Heart right ventricle (tissue), 16 donors: ENCODE measurements around the gene RIMBP2. TPM values are rescaled to one million over a fixed set of nuclear protein-coding genes. Genes with fewer than 3 reads are reported as not detected.

Experiments used
- ATAC-seq, 8 donors: fragments of 200-7000 bp; cut with Tn5 transposase; one replicate each; pipeline ENCODE4 v1.9.1; 2020; ENCODE audit warnings: mild to moderate bottlenecking in 8 of 8, moderate library complexity in 8 of 8, moderate number of reproducible peaks in 1 of 8
- DNase-seq, 2 donors: peaks; one replicate each; pipeline ENCODE4 v3.0.0-alpha.2; 2020
- H3K27ac ChIP-seq, 10 donors: fragments of 200-600 bp; sonication (generic) in 2 of 10; one replicate each; pipeline versions ENCODE4 v1.5.0 to v1.8.0; 2020 to 2022; ENCODE audit warnings: mild to moderate bottlenecking in 3 of 10
- H3K27me3 ChIP-seq, 7 donors: fragments of 200-600 bp; one replicate each; pipeline ENCODE4 v1.8.0; 2021 to 2022; ENCODE audit warnings: mild to moderate bottlenecking in 2 of 7
- H3K36me3 ChIP-seq, 9 donors: fragments of 200-600 bp; sonication (generic) in 1 of 9; one replicate each; pipeline versions ENCODE4 v1.5.0 to v1.8.0; 2020 to 2022; ENCODE audit warnings: mild to moderate bottlenecking in 2 of 9
- H3K4me1 ChIP-seq, 9 donors: fragments of 200-600 bp; sonication (generic) in 1 of 9; one replicate each; pipeline versions ENCODE4 v1.5.0 to v1.8.0; 2020 to 2022; ENCODE audit warnings: mild to moderate bottlenecking in 4 of 9
- H3K4me3 ChIP-seq, 10 donors: fragments of 200-600 bp; sonication (generic) in 2 of 10; one replicate each; pipeline versions ENCODE4 v1.5.0 to v1.8.0; 2020 to 2022; ENCODE audit warnings: mild to moderate bottlenecking in 7 of 10, moderate library complexity in 2 of 10
- H3K9me3 ChIP-seq, 11 donors: fragments of 200-600 bp in 10 of 11; sonication (generic) in 2 of 11; one replicate each; pipeline versions ENCODE4 v1.5.0 to v1.8.0; 2013 to 2022; ENCODE audit warnings: mild to moderate bottlenecking in 2 of 11, control low read depth in 1 of 11, moderate library complexity in 1 of 11
- WGBS, 2 donors: extraction: QIAGEN DNeasy Blood & Tissue Kit; methylation state at CpG; one replicate each; pipeline ENCODE4 v1.1.7; 2013; ENCODE audit warnings: inconsistent platforms in 1 of 2; 5-methylcytosine and 5-hydroxymethylcytosine counted together
- intact Hi-C, 10 donors: fragments of 100-400 bp; cut with DNase I; formaldehyde crosslinking; loops; one replicate each; pipeline versions ENCODE4 v1.11.1 to v1.14.2; 2022
- polyA plus RNA-seq, 2 donors: library from polyadenylated mRNA; stranded (reverse); fragments of 200-250 nt; gene quantifications; one replicate each; pipeline ENCODE4 v1.2.3, GENCODE V29; 2013
- total RNA-seq, 10 donors: library from RNA; stranded (reverse); fragmentation: NEBNext Ultra II Directional in 3 of 10; extraction: Animal tissue kit (Norgen Biotek cat#: 25700) in 3 of 10; gene quantifications; one replicate each; pipeline versions ENCODE4 v1.2.1 to v1.2.4, GENCODE V29; 2021 to 2023
- TF ChIP-seq, protein P1 (sequence below), 9 donors: fragments of 200-600 bp; sonication (generic) in 2 of 9; IDR thresholded peaks; one replicate each; pipeline versions ENCODE4 v1.5.0 to v1.8.0; 2021 to 2022; ENCODE audit warnings: antibody characterized with exemption in 9 of 9, mild to moderate bottlenecking in 5 of 9, moderate library complexity in 1 of 9
- donor health status: Arrhythmogenic right ventricular cardiomyopathy.
- donor health status: ischemic (EF 13 %, LVEDD 7.1; RV severe dilation, severe dysfunction).
- donor health status: healthy with polysubstance abuse.
- donor health status: DM: no; HTN: yes; CAD: no.
- donor health status: DM: no; HTN: no; CAD: no.
- donor health status: ischemic (EF 25% LVEDD 6.9; RV normal size, moderate dysfunction).
- donor health status: ischemic (EF 25% LVEDD 5.7; RV mildly dilated, moderate dysfunction).
- donor health status: healthy.
- donor health status: DM: yes; HTN: yes; CAD: no.
- donor health status: Ischemic cardiomyopathy.
- donor health status: ischemic (EF 35%, LVEDD 5.7; RV mildly dilated, moderate dysfunction).
- donor health status: nonischemic (EF 11% LVEDD 7.7; RV severe dilation, severe dysfunction).
- donor health status: DM: yes; HTN: yes; CAD: no.
- donor health status: PGD.
- donor health status: ischemic (EF 29% LVEDD 5.4; RV normal size, mild dysfunction).
- donor health status: nonischemic (EF 23%, LVEDD 6.1; RV moderate dilation, normal function).

Gene RIMBP2
- total and polyA plus RNA-seq, 12 donors, result 0.01 to 0.17 (median 0.05) TPM; not detected in 9

DNA sequence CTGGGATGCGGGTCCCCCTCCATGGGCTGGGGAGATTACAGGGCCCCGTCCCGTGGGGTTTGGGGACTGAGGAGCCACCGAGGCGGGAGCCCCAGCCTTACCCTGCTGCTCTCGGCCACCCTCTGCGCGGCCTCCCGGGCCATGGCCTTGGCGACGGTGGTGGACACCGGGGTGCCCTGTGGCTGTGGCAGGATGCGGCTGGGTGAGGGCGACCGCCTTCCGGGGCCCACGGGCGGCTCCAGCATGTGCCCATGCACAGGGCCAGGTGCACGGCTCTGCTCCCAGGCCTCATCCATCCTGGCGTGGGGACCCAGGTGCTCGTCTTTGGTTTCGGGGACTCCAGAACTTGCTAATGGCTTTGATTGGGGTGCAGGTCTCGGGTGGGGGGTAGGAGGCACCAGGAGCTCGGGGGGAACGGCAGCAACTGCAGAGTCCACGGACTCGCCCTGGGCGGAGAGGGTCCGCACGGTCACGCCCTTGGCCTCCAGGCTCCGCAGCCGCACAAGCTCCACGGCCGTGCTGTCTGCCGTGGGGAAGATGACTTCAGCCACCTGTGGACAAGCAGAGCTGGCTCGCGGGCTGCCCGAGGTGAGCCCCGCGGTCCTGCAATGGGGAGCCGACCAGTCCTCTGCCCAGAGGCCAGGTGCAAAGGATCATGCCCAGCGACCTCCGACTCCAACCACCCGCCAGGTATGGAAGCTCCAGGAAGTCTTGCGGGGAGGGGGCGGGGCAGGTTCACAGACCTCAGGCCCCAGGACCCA, 279.2 kb downstream of the RIMBP2 start:
- Histone ChIP-seq H3K36me3 (no peaks in the 10 kb centered on the region), H3K27me3 (no peaks in the 10 kb centered on the region), H3K9me3 (peaks cover 0 to 25% (median 0%) of the 10 kb centered on the region in 11 donors), H3K4me1 (no peaks in the 10 kb centered on the region), H3K27ac (no peak overlapping the region), H3K4me3 (no peak overlapping the region)
- TF ChIP-seq, protein P1, sequence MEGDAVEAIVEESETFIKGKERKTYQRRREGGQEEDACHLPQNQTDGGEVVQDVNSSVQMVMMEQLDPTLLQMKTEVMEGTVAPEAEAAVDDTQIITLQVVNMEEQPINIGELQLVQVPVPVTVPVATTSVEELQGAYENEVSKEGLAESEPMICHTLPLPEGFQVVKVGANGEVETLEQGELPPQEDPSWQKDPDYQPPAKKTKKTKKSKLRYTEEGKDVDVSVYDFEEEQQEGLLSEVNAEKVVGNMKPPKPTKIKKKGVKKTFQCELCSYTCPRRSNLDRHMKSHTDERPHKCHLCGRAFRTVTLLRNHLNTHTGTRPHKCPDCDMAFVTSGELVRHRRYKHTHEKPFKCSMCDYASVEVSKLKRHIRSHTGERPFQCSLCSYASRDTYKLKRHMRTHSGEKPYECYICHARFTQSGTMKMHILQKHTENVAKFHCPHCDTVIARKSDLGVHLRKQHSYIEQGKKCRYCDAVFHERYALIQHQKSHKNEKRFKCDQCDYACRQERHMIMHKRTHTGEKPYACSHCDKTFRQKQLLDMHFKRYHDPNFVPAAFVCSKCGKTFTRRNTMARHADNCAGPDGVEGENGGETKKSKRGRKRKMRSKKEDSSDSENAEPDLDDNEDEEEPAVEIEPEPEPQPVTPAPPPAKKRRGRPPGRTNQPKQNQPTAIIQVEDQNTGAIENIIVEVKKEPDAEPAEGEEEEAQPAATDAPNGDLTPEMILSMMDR (IDR thresholded peaks at IDR 0.05), result no peak
- ATAC-seq, result no peak
- 95 to 96% methylated on average over 47 of the region's 47 CpGs for WGBS, 2 donors
- intact Hi-C loops, result no loop called here
- no peak for DNase-seq

- H3K27ac ChIP-seq, result no peak overlapping the region
- H3K36me3 ChIP-seq, result no peaks in the 10 kb centered on the region
- peaks cover 0 to 21% (median 0%) of the 10 kb centered on the region in 11 donors for H3K9me3 ChIP-seq
- TF ChIP-seq, protein P1 (IDR thresholded peaks at IDR 0.05), result no peak
- no peak for ATAC-seq
- intact Hi-C loops, result no loop called here
- H3K4me3 ChIP-seq, result no peak overlapping the region
- no peaks in the 10 kb centered on the region for H3K4me1 ChIP-seq
- DNase-seq, result no peak
- no peaks in the 10 kb centered on the region for H3K27me3 ChIP-seq
- 89% methylated on average over 17 of the region's 17 CpGs for WGBS, 2 donors
Measured at GRCh38 chr12:130435826-130436225, 280.3 kb downstream of the RIMBP2 start.

DNA sequence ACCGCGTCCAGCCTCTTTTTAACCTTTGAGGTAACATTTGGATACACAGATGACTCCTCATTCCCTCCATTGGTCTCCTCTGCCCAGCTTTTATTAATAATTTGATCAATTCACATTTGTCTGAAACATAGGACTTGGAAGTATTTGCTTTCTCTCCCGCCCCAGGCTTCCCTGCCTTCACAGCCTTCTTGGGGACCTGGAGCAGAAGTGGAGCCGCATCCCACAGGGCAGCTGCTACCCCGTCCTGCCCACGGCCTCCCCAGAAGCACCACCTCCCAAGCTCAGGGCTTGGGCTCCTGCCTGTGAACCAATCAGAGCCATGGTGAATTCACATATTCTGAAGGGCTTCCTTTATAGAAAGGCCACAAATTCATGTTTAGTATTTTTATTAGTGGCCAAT, 280.8 kb downstream of the RIMBP2 start:
- TF ChIP-seq, protein P1 (IDR thresholded peaks at IDR 0.05), result no peak
- H3K36me3 ChIP-seq, result no peaks in the 10 kb centered on the region
- no peaks in the 10 kb centered on the region for H3K4me1 ChIP-seq
- no peak overlapping the region for H3K27ac ChIP-seq
- no peak overlapping the region for H3K4me3 ChIP-seq
- WGBS, 2 donors, result 74 to 77% methylated on average over 6 of the region's 6 CpGs
- intact Hi-C loops, result no loop called here
- DNase-seq (no peak), ATAC-seq (no peak)
- H3K27me3 ChIP-seq, result no peaks in the 10 kb centered on the region
- peaks cover 0 to 21% (median 0%) of the 10 kb centered on the region in 11 donors for H3K9me3 ChIP-seq

DNA sequence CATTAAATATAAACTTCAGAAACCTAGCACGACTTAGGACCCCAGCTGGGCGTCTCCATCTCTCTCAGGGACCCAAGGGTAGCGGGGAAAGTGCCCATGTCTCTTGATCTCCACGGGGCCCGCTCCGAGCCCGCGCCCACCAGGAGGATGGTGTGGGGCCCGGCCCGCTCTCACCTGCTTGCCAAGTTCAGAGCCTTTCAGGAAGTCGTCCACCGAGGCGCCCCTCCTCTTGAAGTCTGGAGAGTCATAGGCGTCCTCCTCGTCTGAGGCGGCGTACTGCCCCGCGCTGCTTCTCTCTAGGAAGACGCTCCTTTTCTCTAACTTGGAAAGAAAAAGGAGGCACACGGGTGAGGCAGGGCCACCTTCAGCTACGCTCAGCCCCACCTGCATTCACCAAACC, 281.5 kb downstream of the RIMBP2 start:
- Histone ChIP-seq H3K4me1 (no peaks in the 10 kb centered on the region), H3K36me3 (no peaks in the 10 kb centered on the region), H3K4me3 (no peak overlapping the region), H3K27me3 (no peaks in the 10 kb centered on the region), H3K27ac (no peak overlapping the region), H3K9me3 (peaks cover 0 to 21% (median 0%) of the 10 kb centered on the region in 11 donors)
- DNase-seq (no peak), ATAC-seq (no peak)
- TF ChIP-seq, protein P1 (IDR thresholded peaks at IDR 0.05), result no peak
- intact Hi-C loops, result no loop called here
- whole genome bisulfite sequencing, 2 donors, result 88 to 89% methylated on average over 22 of the region's 22 CpGs
